Measurements from ENCODE around the gene NFKB2.

The NFKB2 gene

DNA sequence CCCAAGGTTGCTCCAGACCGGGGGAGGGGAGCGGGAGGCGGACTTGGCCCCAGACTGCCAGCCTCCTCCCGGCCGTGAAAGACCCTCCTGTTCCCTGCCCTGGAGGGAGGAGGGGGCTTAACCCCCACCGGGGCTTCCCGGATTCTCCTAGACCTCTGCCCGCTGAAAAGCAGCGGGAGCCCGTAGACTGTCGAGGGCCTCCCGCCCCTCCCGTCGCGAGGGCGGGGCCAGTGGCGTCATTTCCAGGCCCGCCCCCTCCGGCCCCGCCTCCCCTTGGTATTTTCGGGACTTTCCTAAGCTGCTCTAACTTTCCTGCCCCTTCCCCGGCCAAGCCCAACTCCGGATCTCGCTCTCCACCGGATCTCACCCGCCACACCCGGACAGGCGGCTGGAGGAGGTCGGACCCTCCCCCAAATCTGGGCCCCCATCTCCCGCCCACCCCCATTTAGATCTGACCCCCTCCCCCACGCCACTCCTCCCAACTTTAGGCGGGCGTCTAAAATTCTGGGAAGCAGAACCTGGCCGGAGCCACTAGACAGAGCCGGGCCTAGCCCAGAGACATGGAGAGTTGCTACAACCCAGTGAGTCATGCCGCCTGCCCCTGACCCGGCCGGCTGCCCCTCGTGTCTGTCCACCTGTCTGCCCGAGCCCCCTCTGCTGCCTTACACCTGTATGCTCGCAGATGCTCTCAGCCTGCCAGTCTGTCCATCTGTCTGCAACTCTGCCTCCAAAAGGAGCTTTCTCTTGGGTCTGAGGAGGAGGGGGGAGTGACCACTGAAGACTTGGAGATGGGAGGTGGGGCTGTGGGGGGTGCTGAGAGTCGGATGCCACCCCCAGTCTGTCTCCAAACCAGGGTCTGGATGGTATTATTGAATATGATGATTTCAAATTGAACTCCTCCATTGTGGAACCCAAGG lies at the start of gene NFKB2:
Gene NFKB2 (plus strand): TSS at position 306 of the 917 bp plus-strand sequence. CDS start 255 bp downstream, at position 561.
- DNase-seq (ENCODE audit: low read depth), result peak; percentile 63

DNA sequence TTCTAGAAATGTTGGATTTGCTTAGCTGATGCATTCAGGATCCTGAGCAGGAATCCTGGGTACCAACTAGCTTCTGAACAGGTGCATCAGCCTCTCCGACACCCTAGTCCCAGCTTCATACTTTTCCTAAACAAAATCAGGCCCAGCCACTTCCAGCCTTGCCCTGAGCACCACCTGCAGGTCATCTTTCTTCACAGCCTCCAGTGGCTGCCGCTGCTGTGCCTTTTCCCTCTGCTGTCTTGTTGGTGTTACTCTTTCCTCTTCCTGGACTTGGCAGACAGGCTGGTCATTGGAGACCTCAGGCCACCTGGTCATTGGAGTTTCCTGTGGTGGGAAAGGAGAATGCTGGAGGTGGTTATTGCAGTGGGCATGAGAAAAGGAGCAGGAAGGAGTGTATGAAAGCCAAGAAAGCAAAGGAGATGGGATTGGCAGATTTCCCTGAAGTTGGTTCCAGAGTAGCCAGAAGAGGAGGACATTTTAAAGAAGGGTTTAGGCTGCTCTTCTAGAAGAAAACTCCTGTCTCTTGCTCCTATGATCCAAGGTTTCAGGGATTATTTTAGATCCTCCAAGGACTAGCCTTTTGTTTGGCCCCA lies 48.2 kb upstream of the NFKB2 start:
- DNase-seq (ENCODE audit: low read depth), result peak; percentile 14

DNA sequence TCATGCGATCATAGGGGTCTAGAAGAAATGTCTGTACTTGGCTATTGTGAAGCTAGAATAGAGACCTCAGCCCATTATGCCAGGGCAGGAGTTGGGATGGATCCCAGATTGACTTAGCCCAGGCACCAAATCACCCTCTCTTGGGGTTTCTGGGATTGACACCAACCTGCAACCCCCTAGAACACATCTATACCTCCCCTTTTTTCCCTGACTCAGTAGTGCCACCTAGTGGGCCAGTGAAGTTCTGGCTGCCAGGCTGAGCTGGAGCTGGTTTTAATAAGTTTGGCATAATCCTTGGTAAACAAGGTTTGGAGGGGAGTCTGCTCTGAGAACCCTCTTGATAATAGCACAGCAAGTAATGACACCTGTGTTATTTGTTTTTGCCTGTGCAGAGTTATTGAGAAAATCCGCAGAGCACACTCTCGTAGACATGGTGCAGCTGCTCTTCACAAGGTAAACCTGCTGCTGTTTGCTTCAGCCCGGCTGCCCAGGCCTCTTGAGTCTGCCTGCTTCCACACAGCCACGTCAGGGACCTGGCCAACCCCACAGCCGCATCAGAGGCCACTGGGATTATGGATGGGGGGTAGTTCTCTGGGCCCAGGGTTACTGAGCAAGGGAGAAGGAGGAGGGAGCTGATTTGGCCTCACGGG lies 43.3 kb upstream of the NFKB2 start:
- peak; percentile 47 for DNase-seq (ENCODE audit: low read depth)

DNA sequence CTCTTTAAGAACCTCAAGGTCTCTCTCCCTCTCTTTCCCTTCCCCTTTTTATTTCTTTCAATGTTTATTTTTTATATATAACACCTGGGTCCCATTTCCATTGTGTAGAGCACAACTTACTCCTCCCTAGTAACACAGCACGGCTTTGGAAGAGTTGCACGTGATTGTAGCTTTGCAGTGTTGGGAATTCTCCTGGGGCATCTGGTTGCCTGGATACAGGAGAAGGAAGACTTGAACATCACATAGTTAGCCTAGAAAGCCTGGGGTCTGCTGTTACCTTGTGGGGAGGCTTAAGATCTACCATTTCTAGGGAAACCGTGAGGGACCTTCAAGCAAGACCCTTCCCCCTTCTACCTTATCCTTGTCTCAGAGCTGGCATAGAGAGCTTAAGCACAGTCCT lies 41.1 kb upstream of the NFKB2 start:
- DNase-seq (ENCODE audit: low read depth), result no peak

DNA sequence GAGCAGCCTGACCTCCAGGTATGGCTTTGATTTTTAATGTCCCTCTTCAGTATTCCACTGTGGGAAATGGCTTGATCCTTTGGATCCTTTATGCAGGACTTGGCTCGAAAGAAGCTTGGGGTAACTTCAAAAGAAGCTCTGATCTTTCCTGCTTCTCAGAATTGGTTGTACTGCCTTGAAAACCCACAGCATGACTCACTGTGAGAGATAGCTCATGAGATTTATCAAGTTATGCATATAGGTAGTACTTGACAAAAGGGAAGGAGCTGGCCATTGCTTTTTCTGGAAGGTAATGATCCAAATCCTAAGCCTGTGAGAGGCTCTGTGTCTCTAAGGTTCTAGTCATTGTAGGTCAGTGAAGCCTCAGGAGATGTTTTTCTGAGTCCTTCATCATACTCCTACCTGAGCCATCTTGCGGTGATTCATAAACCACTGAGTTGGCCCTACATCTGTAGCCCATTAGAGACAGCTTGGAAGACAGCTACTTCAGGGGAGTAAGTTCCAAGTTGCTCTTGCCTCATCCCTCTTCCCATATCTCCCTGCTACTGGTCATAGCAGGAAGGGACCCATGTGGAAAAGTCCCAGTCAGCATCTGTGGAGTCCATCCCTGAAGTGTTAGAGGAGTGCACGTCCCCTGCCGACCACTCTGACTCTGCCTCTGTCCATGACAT lies 36.7 kb upstream of the NFKB2 start:
- DNase-seq (ENCODE audit: low read depth), result no peak

DNA sequence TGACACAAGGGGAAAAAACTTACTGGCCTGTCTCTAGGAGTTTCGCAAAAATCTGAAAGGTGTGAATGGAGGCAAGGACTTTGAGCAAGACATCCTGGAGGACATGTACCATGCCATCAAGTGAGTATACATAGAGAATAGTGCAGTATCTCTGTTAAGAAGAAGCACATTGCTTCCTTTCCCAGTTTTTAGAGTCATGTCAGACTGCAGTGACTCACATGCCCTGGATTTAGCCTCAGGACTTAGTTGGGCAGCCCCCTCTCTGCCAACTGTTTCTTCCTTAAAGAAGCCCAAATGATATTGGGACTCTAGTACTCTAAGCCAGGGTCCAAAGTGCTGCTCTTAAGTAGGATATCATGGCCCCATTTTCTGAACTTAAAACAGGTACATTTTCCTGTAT lies 28.1 kb upstream of the NFKB2 start:
- no peak for DNase-seq (ENCODE audit: low read depth)

DNA sequence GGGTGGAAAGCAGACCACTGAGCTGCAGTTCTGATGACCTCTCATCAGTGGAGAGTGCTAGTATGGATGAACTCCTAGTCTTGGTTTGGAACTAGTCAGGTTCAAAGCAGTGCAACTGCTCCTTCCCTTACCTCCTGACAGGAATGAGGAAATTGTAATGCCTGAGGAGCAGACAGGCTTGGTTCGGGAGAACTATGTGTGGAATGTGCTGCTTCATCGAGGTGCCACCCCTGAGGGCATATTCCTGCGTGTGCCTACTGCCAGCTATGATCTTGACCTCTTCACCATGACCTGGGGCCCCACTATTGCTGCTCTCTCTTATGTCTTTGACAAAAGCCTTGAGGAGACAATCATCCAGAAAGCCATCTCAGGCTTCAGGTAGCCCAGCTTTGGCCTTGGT lies 27.4 kb upstream of the NFKB2 start:
- DNase-seq (ENCODE audit: low read depth), result no peak

DNA sequence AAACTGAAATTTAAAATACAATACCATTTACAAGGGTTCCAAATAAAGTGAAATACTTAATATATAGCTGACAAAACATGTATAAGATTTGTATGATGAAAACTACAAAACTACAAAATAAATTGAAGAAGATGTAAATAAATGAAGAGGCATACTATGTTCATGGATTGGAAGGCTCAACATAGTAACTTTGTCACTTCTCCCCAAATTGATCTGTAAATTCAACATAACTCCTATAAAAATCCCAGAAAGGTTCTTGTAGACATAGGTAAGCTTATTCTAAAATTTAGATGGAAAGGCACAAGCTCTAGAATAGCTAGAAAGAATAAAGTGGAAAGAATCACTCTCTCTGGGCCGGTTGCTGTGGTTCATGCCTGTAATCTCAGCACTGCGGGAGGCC lies 24.2 kb upstream of the NFKB2 start:
- no peak for DNase-seq (ENCODE audit: low read depth)

DNA sequence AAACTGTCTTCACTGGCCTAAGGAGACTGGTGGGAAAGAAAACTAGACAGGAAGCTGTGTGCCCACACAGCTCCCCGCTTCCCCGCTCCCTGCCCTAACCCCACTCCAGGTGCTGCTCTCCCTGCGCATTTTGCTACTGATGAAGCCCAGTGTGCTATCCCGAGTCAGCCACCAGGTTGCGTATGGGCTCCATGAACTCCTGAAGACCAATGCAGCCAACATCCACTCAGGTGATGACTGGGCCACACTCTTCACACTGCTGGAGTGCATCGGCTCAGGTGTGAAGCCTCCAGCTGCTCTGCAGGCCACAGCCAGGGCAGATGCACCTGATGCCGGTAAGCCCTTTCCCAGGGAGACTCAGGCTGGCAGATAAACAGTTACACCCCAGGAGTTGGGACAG lies 20.3 kb upstream of the NFKB2 start:
- no peak for DNase-seq (ENCODE audit: low read depth)

DNA sequence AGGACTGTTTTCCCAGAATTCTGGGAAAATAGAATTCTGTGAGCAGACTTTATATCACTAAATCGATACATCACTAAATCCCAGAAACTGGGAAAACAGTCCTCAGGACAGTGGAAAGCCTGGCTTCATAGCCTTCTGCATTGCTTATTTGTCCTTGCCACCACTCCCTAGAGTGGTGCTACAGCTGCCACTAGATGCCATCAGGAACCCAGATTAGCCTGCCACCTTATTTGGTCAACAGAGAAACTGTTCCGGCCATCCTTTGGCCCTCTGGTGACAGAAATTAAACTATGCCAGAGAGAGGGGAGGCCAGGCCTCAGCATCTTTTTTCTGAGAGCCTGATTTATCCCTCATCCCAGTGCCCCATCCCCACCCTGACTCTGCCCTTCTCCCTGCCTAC lies 19.6 kb upstream of the NFKB2 start:
- no peak for DNase-seq (ENCODE audit: low read depth)

DNA sequence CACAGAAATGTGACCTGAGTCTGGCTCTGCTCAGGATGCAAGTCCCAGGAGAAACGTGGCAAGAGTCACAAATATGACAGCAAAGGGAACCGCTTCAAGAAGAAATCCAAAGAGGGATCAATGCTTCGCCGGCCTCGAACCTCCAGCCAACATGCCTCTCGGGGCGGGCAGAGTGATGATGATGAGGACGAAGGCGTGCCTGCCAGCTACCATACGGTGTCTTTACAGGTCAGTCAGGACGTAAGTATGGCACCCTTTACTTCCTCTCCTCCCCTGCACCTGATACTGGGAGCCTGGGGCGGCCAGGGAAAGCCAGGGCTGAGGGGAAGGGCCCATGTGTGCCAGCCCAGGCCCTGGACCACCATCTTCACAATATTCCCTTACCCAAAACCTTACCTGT lies 18.6 kb upstream of the NFKB2 start:
- no peak for DNase-seq (ENCODE audit: low read depth)

DNA sequence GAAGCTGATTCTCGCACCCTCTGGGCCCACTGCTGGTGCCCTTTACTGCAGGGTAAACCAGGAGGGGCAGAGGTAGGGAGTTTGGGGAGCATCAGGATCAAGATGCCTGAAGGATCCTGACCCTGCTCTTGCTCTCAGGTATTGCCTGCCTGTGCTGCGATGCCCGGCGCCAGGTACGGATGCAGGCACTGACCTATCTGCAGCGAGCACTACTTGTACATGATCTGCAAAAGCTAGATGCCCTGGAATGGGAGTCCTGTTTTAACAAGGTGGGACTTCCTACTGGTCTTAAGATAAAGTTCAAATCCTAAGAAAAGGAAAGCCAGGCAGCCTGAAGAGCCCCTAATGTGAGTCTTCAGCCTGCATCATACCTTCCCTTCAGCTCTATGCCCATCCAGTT lies 16.1 kb upstream of the NFKB2 start:
- no peak for DNase-seq (ENCODE audit: low read depth)

DNA sequence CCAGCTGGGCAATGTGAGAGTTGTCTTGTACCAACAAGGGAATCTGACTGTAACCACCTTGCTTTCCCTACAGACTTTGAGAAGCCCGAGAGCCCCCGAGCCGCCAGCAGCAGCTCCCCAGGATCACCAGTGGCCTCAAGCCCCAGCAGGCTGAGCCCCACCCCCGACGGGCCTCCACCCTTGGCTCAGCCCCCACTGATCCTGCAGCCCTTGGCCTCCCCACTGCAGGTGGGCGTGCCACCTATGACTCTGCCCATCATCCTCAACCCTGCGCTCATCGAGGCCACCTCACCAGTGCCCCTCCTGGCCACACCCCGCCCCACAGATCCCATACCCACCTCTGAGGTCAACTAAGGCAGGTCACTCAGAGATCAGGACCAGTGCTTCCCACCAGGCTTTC lies 13.5 kb upstream of the NFKB2 start:
- no peak for DNase-seq (ENCODE audit: low read depth)

DNA sequence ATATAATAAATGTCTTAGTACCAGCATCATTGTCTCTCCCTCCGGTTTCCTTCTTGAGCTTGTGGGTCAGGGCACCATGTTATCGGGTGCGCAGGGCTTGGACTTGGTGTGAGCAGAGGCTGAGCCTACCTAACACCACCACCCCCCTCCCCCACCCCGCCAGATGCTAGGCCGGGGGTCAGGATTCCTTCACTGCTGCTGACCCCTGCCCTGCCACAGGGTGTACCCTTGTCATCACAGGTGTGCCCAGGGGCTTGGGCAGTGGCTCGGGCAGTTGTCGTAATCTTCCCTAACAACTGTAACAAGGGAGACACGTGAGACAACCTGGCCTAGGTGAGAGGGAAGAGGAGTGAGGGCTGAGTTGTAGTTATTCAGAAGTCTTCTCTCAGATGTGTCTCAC lies 12.6 kb upstream of the NFKB2 start:
- no peak for DNase-seq (ENCODE audit: low read depth)

DNA sequence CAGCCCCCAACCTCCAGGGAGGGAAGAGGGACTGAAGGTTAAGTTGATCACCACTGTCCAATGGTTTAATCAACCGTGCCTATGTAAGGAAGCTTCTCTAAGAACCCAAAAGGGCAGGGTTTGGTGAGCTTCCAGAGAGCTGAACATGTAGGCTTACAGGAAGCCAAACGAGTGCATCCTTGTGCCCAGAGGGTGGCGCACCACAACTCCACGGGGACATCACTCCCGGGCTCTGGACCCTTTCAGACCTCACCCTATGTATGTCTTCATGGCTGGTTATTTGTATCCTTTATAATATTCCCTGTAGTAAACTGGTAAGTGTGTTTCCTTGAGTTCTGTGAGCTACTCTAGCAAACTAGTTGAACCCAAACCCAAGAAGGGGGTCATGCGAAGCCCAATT lies 11.5 kb upstream of the NFKB2 start:
- DNase-seq (ENCODE audit: low read depth), result no peak

DNA sequence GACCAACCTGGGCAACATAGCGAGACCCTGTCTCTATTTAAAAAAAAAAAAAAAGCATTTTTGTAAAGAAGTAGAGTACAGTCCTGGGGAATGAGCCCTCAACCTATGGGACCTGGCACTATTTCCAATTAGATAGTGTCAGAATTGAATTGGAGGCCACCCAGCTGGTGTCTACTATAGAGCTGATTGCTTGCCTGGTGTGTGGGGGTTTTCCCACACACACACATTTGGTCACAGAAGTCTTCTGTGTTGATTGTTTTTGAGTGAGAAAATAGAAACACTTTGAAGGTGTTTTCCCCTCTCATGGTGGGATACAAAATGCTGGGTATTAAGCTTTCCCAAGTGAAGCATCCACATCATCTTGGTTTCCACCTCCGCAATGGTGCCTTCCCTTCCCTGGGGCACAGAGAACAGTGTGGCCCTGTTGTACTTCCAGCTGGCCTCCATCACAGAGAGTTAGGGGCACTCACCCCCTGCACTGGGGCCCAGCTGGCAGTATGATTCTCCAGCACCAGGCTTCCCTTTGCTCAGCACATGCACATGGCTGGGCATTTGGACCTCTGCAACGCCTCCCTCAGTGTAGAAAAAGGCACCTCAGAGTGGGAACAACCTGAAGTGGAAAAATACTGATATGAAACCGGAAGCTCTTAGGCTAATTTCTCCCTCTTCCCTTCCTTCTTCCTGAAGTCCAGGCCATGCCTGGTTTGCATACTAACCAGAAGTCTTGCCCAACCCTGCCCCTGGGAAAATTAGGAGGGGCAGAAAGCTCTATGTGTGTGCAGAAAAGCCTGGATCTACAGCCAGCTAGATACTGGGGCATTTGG lies 10.7 kb upstream of the NFKB2 start:
- no peak for DNase-seq (ENCODE audit: low read depth)

DNA sequence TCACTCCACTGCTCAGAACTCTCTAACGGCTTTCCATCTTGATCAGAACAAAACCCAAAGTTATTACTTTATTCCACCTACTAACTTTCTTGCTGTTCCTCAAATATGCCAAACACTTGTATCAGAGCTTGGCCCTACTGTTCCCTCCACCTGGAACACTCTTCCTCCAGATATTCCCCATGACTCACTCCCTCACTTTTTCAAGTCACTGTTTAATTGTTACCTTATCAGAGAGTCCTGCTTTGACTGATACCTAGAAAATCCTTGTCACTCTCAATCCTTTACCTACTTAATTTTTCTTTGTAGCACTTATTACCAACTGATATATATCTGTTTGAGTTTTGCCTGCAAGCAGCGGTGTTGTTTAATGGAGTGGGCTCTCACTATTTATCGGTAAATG lies 5.6 kb upstream of the NFKB2 start:
- no peak for DNase-seq (ENCODE audit: low read depth)

DNA sequence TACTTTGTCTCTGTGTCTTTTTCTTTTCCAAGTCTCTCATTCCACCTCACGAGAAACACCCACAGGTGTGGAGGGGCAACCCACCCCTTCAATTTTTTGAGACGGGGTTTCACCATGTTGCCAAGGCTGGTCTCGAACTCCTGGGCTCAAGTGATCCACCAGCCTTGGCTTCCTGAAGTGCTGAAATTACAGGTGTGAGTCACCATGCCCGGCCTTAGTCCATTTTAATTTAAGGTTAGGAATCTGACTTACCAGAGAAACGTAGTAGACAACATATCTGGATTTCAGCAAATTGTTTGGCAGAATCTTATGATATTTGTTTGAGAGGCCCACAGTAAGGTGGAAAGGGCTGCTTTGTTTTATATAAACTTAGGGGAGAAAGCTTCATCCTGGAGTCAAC lies 3.2 kb upstream of the NFKB2 start:
- no peak for DNase-seq (ENCODE audit: low read depth)

DNA sequence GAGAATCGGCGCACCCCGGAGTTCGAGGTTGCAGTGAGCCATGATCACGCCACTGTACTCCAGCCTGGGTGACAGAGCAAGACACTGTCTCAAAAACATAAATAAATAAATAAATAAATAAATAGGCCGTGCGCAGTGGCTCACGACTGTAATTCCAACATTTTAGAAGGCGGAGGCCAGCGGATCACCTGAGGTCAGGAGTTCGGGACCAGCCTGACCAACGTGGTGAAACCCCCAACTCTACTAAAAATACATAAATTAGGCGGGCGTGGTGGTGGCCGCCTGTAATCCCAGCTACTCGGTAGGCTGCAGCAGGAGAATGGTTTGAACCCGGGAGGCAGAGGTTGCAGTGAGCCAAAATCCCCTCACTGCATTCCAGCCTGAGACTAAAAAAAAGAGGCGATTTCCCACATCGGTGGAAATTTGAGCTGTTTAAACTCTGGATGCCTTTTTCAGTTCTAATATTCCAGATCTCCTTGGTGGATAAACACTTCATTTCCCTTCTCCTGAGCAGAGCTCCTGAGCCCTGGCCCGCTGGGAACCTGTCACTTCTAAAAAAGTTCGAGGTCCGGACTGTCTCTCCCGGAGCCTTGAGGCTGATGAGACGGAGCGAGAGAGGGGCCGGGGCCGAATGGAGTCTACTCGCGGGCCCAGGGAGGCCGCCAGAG lies 2.0 kb upstream of the NFKB2 start:
- no peak for DNase-seq (ENCODE audit: low read depth)

DNA sequence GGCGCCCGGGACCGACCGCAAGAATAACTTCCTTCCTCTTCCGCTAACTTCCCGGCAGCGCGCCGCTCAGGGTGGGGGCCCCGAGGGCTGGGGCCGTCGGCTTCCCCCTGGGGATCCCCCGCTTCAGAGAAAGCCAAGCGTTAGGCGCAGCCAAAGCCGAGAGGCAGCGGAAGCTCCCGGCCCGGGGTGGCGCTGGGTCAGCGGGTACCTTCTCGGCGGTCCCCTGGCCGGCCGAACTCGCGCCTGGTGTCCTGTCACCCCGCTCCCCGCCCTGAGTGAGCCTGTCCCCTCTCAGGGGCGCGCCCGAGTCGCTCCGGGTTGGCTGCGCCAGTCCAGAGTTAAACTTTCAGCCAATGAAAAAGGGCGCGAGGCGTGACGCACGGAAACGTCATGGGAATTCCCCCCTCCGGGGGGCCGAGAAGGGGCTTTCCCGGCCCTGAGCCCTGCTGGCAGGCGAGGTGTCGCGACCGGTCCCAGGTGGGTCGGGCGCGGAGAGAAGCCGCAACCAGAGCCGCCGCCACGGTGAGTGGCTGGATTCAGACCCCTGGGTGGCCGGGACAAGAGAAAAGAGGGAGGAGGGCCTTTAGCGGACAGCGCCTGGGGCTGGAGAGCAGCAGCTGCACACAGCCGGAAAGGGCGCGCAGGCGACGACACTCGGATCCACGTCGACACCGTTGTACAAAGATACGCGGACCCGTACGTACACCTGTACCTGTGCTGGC lies 1.3 kb upstream of the NFKB2 start:
- peak; percentile 77 for DNase-seq (ENCODE audit: low read depth)
